Measurements from ENCODE around the gene ABLIM1.

ABLIM1 gene

DNA sequence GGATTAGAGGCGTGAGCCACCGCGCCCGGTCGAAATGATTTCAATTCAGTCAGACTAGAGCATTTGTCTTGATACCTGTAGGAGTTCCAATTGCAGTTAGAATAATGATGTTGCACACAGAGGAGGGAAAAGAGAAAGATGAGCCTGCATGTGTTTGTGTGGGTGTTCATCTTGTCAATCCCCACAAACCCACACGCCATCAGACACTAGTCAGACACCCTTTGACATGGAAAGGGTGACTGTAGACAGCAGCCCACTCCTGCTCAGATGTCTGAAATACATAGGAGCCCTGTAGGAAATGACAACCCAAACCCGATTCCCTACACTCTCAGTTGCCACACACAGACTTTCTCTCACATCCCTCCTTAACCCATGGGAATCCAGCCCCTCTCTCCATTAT, 92.0 kb downstream of the ABLIM1 start:
- no peaks in the 10 kb centered on the region for H3K36me3 ChIP-seq (ENCODE audit: insufficient read depth, low read length)
- no peak overlapping the region for H3K9ac ChIP-seq (ENCODE audit: low read length)
- H3K9me3 ChIP-seq (ENCODE audit: low read length): no peaks in the 10 kb centered on the region
- H3K4me1 ChIP-seq (ENCODE audit: insufficient read depth, low read length): no peaks in the 10 kb centered on the region
- H3K27ac ChIP-seq (ENCODE audit: low read depth, low read length): no peak overlapping the region
- H3K4me3 ChIP-seq (ENCODE audit: low read depth in 1 of 2, low read length in 2 of 2): no peak overlapping the region
- no peaks in the 10 kb centered on the region for H3K27me3 ChIP-seq (ENCODE audit: control insufficient read depth in 1 of 2, insufficient read depth in 2 of 2, low read length in 2 of 2)

- H3K4me1 ChIP-seq (ENCODE audit: insufficient read depth, low read length): no peaks in the 10 kb centered on the region
- H3K4me3 ChIP-seq (ENCODE audit: low read depth in 1 of 2, low read length in 2 of 2): no peak overlapping the region
- no peak overlapping the region for H3K9ac ChIP-seq (ENCODE audit: low read length)
- no peaks in the 10 kb centered on the region for H3K27me3 ChIP-seq (ENCODE audit: control insufficient read depth in 1 of 2, insufficient read depth in 2 of 2, low read length in 2 of 2)
- H3K27ac ChIP-seq (ENCODE audit: low read depth, low read length): no peak overlapping the region
- H3K9me3 ChIP-seq (ENCODE audit: low read length): no peaks in the 10 kb centered on the region
- H3K36me3 ChIP-seq (ENCODE audit: insufficient read depth, low read length): no peaks in the 10 kb centered on the region
These were observed 93.0 kb downstream of the ABLIM1 start for GRCh38 chr10:114565066-114565465.

DNA sequence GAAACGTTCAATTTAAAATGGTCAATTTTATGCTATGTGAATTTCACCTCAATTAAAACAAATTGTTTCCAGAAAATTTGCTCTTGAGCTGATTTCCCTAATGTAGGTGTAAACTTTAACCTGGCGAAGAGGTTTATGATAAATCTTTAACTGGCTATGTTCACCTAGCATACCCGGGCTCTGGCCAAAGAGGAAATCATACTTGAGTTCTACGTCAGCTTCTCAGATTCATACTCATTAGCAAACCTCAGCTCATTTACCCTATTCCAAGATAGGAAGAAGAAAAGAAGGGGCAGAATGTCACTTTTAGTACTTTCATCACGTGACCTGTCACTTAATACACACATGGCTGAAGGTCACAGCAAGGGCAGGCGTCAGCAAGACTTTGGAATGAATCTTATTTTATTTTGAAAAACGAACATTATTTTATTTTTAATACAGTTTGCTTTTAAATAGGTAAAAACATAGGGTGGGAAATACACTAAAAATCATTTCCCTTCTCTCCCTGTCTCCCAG, 97.0 kb downstream of the ABLIM1 start:
- Histone ChIP-seq H3K4me1 (ENCODE audit: insufficient read depth, low read length) (no peaks in the 10 kb centered on the region), H3K9me3 (ENCODE audit: low read length) (no peaks in the 10 kb centered on the region), H3K27me3 (ENCODE audit: control insufficient read depth in 1 of 2, insufficient read depth in 2 of 2, low read length in 2 of 2) (no peaks in the 10 kb centered on the region), H3K9ac (ENCODE audit: low read length) (no peak overlapping the region), H3K36me3 (ENCODE audit: insufficient read depth, low read length) (no peaks in the 10 kb centered on the region), H3K27ac (ENCODE audit: low read depth, low read length) (no peak overlapping the region), H3K4me3 (ENCODE audit: low read depth in 1 of 2, low read length in 2 of 2) (no peak overlapping the region)

DNA sequence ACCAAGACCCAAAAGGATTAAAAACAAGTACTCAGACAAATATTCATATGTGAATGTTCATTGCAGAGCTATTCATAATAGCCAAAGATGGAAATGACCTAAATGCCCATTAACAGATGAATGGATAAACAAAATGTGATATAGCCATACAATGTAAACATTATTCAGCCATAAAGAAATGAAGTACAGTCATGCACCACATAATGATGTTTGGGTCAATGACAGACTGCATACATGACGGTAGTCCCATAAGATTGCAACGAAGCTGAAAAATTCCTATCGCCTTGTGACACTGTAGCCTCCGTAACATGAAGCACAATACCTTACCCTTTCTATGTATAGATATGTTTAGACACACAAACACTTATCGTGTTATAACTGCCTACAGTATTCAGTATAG, 97.9 kb downstream of the ABLIM1 start:
- Histone ChIP-seq H3K9me3 (ENCODE audit: low read length) (no peaks in the 10 kb centered on the region), H3K36me3 (ENCODE audit: insufficient read depth, low read length) (no peaks in the 10 kb centered on the region), H3K9ac (ENCODE audit: low read length) (no peak overlapping the region), H3K27me3 (ENCODE audit: control insufficient read depth in 1 of 2, insufficient read depth in 2 of 2, low read length in 2 of 2) (no peaks in the 10 kb centered on the region), H3K4me3 (ENCODE audit: low read depth in 1 of 2, low read length in 2 of 2) (no peak overlapping the region), H3K4me1 (ENCODE audit: insufficient read depth, low read length) (no peaks in the 10 kb centered on the region), H3K27ac (ENCODE audit: low read depth, low read length) (no peak overlapping the region)

DNA sequence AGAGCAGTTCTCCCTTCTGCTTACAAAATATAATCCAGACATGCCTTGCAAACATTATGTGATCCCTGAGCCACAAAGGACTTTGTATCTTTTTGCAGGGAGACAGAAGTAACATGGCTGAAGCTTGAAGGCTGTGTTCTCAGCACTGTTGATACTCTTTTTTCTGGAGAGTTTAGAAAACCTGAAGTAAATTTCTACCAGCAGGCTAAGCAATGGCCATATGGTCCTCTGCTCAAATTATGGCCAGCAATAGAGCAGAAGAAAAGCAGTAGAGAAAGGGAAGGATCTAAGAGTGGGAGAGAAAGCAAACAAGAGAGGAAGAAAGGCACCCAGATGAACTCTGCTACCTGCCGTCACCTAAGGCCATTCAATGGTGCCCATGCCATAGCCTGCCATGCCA, 98.4 kb downstream of the ABLIM1 start:
- no peaks in the 10 kb centered on the region for H3K9me3 ChIP-seq (ENCODE audit: low read length)
- no peaks in the 10 kb centered on the region for H3K36me3 ChIP-seq (ENCODE audit: insufficient read depth, low read length)
- no peak overlapping the region for H3K9ac ChIP-seq (ENCODE audit: low read length)
- H3K4me1 ChIP-seq (ENCODE audit: insufficient read depth, low read length): no peaks in the 10 kb centered on the region
- H3K27me3 ChIP-seq (ENCODE audit: control insufficient read depth in 1 of 2, insufficient read depth in 2 of 2, low read length in 2 of 2): no peaks in the 10 kb centered on the region
- no peak overlapping the region for H3K27ac ChIP-seq (ENCODE audit: low read depth, low read length)
- no peak overlapping the region for H3K4me3 ChIP-seq (ENCODE audit: low read depth in 1 of 2, low read length in 2 of 2)

GRCh38 chr10:114557854-114558253, 100.2 kb downstream of the ABLIM1 start:
- Histone ChIP-seq H3K27me3 (ENCODE audit: control insufficient read depth in 1 of 2, insufficient read depth in 2 of 2, low read length in 2 of 2) (no peaks in the 10 kb centered on the region), H3K9ac (ENCODE audit: low read length) (no peak overlapping the region), H3K36me3 (ENCODE audit: insufficient read depth, low read length) (no peaks in the 10 kb centered on the region), H3K27ac (ENCODE audit: low read depth, low read length) (no peak overlapping the region), H3K4me1 (ENCODE audit: insufficient read depth, low read length) (no peaks in the 10 kb centered on the region), H3K9me3 (ENCODE audit: low read length) (no peaks in the 10 kb centered on the region), H3K4me3 (ENCODE audit: low read depth in 1 of 2, low read length in 2 of 2) (no peak overlapping the region)

DNA sequence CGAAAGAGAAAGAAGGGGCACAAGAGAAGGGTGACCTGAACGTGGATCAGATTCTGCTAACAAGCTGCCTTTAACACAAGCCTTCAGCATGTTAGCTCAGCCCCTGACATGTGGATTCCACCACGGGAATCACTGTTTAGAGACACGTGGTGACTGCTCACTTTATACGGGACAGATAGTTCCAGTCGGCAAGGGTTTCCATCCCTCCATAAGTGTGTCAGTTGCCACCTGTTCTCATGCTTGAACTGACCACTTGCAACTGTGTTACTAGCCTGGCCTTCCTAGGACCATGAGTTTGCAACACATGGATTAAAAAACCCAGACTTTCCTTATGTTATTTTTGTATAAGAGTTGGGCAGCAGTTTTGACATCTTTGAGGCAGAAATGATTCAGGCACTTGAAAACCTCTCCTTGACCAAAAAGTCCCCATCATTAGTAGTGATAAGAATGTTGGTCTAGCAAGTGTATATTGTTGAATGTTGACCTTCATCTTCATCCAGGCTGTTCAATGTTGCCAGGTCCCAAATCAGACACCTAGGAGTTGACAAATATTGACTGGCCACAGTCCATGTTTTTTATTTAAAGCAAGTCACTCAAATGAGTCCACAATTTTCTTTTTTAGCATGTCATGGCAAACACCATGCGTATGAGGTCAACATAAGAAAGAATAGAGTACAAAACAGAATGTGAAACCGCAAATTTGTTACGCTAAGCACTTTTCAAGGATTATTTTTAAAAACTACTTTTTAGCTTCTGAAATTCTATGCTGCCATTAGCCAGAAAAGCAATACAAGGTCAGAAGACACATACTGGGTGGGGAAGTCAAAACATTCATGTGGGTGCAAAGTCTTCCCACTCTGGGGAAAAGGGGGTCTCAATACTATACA, 101.6 kb downstream of the ABLIM1 start:
- Histone ChIP-seq H3K9ac (ENCODE audit: low read length) (no peak overlapping the region), H3K36me3 (ENCODE audit: insufficient read depth, low read length) (no peaks in the 10 kb centered on the region), H3K27ac (ENCODE audit: low read depth, low read length) (no peak overlapping the region), H3K9me3 (ENCODE audit: low read length) (no peaks in the 10 kb centered on the region), H3K27me3 (ENCODE audit: control insufficient read depth in 1 of 2, insufficient read depth in 2 of 2, low read length in 2 of 2) (no peaks in the 10 kb centered on the region), H3K4me1 (ENCODE audit: insufficient read depth, low read length) (peaks cover 6% of the 10 kb centered on the region), H3K4me3 (ENCODE audit: low read depth in 1 of 2, low read length in 2 of 2) (no peak overlapping the region)

GRCh38 chr10:114553436-114553835, 104.6 kb downstream of the ABLIM1 start:
- H3K36me3 ChIP-seq (ENCODE audit: insufficient read depth, low read length): no peaks in the 10 kb centered on the region
- H3K27ac ChIP-seq (ENCODE audit: low read depth, low read length): no peak overlapping the region
- H3K9ac ChIP-seq (ENCODE audit: low read length): no peak overlapping the region
- H3K27me3 ChIP-seq (ENCODE audit: control insufficient read depth in 1 of 2, insufficient read depth in 2 of 2, low read length in 2 of 2): no peaks in the 10 kb centered on the region
- no peak overlapping the region for H3K4me3 ChIP-seq (ENCODE audit: low read depth in 1 of 2, low read length in 2 of 2)
- H3K9me3 ChIP-seq (ENCODE audit: low read length): no peaks in the 10 kb centered on the region
- peaks cover 13% of the 10 kb centered on the region for H3K4me1 ChIP-seq (ENCODE audit: insufficient read depth, low read length)

- Histone ChIP-seq H3K4me1 (ENCODE audit: insufficient read depth, low read length) (peaks cover 13% of the 10 kb centered on the region), H3K36me3 (ENCODE audit: insufficient read depth, low read length) (no peaks in the 10 kb centered on the region), H3K27ac (ENCODE audit: low read depth, low read length) (no peak overlapping the region), H3K9me3 (ENCODE audit: low read length) (no peaks in the 10 kb centered on the region), H3K4me3 (ENCODE audit: low read depth in 1 of 2, low read length in 2 of 2) (no peak overlapping the region), H3K9ac (ENCODE audit: low read length) (no peak overlapping the region), H3K27me3 (ENCODE audit: control insufficient read depth in 1 of 2, insufficient read depth in 2 of 2, low read length in 2 of 2) (no peaks in the 10 kb centered on the region)
These were observed 106.0 kb downstream of the ABLIM1 start for GRCh38 chr10:114552050-114552449.

- peaks cover 13% of the 10 kb centered on the region for H3K4me1 ChIP-seq (ENCODE audit: insufficient read depth, low read length)
- H3K27ac ChIP-seq (ENCODE audit: low read depth, low read length): no peak overlapping the region
- H3K9me3 ChIP-seq (ENCODE audit: low read length): no peaks in the 10 kb centered on the region
- peak overlapping the region in 1 of 2 donors; percentile 48 for H3K4me3 ChIP-seq (ENCODE audit: low read depth in 1 of 2, low read length in 2 of 2)
- no peaks in the 10 kb centered on the region for H3K27me3 ChIP-seq (ENCODE audit: control insufficient read depth in 1 of 2, insufficient read depth in 2 of 2, low read length in 2 of 2)
- H3K9ac ChIP-seq (ENCODE audit: low read length): no peak overlapping the region
- no peaks in the 10 kb centered on the region for H3K36me3 ChIP-seq (ENCODE audit: insufficient read depth, low read length)
These were observed 106.5 kb downstream of the ABLIM1 start for GRCh38 chr10:114551636-114551972.

DNA sequence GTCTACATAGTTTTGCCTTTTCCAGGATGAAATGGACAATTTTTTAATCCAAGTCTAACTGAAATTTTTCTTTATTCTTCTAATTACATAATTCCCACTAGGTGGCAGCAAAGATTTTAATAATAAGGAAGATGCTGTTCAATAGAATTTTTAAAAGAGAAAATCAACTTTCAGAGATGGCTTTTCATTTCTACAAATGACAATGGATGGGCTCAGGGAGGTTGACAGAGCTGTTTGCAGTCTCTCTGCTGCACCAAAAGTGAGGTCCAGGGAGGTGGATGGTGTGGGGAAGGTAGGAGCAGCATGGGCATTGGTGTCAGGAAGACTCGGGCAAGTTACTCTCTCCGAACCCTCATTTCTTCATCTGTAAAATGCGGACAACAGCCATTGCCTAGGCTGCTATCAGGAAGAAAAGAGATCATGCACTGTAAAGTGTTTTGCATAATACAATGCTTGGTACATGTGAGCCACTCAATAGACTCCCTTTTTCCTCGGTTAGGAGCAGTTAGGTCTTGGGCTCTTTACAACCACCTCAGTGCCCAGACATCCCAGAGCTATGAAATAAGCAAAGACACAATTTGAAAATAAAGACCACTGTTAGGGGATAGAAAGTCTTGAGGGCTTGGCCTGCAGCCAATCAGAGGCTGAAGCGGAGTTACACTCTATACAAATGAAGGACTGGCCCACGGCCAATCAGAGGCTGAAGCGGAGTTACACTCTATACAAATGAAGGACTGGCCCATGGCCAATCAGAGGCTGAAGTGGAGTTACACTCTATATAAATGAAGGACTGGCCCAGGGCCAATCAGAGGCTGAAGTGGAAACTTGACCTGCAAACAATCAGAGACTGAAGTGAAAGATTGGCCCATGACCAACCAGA, 107.1 kb downstream of the ABLIM1 start:
- peak overlapping the region; percentile 28 to 48 for H3K4me3 ChIP-seq (ENCODE audit: low read depth in 1 of 2, low read length in 2 of 2)
- H3K27ac ChIP-seq (ENCODE audit: low read depth, low read length): no peak overlapping the region
- no peak overlapping the region for H3K9ac ChIP-seq (ENCODE audit: low read length)

More for the DNA sequence above, 107.1 kb downstream of the ABLIM1 start:
- Histone ChIP-seq H3K9me3 (ENCODE audit: low read length) (no peaks in the 10 kb centered on the region), H3K36me3 (ENCODE audit: insufficient read depth, low read length) (no peaks in the 10 kb centered on the region), H3K4me1 (ENCODE audit: insufficient read depth, low read length) (peaks cover 13% of the 10 kb centered on the region), H3K27me3 (ENCODE audit: control insufficient read depth in 1 of 2, insufficient read depth in 2 of 2, low read length in 2 of 2) (no peaks in the 10 kb centered on the region)

Measured in muscle layer of colon (tissue), 2 donors.